Body of pancreas (tissue), 4 donors: ENCODE data around the gene NTRK2.

Experiments used
- CTCF ChIP-seq, 7 experiments: fragments of 450-650 bp in 4 of 7; fragments of 200-600 bp in 3 of 7; sonication (generic) in 3 of 7; IDR thresholded peaks; one replicate each; pipeline ENCODE4 v1.5.1; 2016 to 2019; ENCODE audit warnings: antibody characterized with exemption in 7 of 7
- POLR2A ChIP-seq, 3 donors: fragments of 450-650 bp; IDR thresholded peaks; one replicate each; pipeline ENCODE4 v1.6.1; 2016; ENCODE audit warnings: antibody characterized with exemption in 3 of 3, mild to moderate bottlenecking in 2 of 3

- no peak for TF ChIP-seq CTCF (IDR thresholded peaks at IDR 0.05)
- TF ChIP-seq POLR2A (IDR thresholded peaks at IDR 0.05): no peak
Measured at GRCh38 chr9:84831377-84831776, 161.8 kb downstream of the NTRK2 start.
